Activated gamma-delta T cell treated with Interleukin-2 at 50 U/mL for 16 hours (primary cell): ENCODE data around the gene NPAS2.

Source experiments
- DNase-seq: peaks from one replicate; pipeline ENCODE4 v3.0.0-alpha.2; 2020

NPAS2 gene

DNA sequence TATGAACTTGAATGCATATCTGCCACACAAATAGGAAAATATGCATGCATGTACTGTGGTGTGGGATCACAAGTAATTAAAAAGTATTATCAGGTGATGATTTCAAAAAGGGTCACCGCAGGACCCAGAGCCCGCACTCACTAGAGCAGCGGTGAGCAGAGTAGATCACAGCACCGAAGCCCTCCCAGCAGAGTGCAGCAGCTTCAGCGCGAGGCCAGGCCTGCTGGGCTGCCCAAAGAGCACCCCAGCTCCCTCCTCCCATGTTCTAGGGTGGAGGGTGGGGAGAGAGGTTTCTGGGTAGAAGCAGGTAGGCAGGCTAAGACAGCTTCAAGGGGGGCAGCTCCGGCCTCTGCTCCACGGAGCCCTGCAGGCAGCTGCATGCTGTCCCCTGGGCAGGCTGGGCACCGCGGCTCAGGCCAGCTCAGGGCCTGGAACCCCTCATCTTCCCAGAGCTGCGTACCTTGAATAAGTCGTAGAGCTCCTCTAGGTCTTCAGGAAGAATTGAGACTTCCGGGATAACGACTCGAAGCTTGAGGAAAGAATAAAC, 207.1 kb downstream of the NPAS2 start:
- no peak for DNase-seq

GRCh38 chr2:101027852-101028251, 207.9 kb downstream of the NPAS2 start:
- no peak for DNase-seq

DNA sequence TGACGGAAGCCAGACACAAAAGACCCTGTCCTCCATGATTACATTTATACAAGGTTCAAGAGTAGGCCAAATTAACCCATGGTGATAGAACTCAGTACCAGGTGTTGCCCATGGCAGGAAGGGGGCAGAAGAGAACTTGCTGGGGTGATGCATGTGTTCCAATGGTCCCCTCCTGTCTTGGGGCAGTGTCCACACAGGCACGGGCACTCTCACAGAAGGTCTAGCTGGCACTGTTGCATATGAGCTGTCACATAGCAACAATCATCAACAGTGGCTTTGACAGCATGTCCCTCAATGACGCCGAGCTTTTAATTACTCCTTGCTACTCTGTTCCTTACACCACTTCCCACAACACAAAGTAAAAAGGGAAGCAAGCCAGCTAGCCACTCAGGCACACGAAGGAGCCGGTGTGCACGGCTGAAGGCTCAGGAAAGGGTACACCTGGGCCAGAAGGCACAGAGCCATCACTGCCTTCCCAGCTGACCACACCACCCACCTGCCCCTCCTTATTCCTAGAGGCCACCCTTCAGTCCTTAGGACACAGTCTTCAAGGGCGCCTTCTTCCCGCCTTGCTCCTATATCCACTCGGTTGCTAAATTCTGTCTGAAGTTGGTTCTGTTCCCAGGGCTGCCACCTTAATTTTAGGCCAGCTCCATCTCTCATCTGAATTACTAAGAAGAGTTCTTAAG, 211.1 kb downstream of the NPAS2 start:
- DNase-seq = no peak

DNA sequence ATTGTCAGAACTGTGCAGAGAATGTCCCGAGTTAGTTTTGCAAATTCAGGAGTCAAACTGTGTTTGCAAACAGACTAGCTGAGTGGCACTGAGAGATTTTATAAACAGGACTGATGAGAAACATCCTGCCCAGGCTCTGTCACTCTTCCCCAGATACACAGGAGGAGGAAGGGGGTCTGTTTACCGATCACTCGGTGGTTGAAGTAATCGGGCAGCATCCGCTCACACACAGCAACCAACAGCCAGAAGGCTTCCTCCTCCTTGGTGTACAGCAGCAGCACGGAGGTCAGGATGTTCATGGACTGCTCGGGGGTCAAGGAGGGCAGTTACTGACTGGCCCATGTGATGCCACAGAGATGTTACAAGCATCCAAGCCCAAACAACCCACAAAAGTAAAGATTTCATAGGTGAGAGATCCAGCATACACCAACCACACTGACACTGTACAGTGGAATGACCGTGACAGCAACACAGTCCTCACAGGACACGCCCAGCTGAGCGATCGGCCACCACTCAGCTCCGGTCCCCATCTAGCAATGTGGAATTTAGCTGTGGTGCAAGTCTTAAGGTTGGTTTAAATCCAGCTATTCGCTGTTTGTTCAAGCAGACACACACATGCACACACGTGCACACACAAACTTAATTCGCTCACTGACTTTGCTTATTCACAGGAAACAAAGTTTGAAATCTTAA, 212.3 kb downstream of the NPAS2 start:
- no peak for DNase-seq

GRCh38 chr2:101036562-101036961, 216.6 kb downstream of the NPAS2 start:
- no peak for DNase-seq

DNA sequence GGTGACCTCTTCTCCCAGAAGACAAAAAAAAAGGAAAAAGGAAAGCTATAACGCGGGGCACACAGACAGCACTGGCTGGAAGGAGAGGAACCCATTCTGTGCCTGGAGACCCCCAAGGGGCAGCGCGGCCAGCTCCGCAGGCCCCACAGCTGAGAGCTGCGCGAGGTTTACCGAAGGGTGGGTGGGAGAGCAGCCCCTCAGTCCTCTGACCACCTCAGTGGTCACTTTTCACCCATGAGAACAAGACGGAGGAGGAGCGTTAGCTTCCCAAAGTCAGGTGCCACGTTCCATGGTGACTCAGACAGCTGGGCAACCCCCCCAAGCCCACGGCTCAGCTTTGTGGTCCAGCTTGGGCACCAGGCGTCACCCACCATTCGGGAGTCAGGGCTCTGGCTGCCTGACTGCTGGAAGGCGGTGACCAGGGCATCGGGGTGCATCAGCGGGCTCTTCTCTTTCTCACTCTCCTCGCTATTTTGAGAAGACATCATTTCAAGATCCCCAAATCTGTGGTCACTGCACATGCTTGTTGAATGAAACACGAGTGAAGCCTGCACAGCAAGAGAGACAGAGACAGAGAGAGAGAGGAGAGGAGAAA, 217.3 kb downstream of the NPAS2 start:
- DNase-seq = no peak

GRCh38 chr2:101038455-101039255, 218.7 kb downstream of the NPAS2 start:
- DNase-seq = no peak

- DNase-seq = no peak
Observed at GRCh38 chr2:101040072-101040471, 220.1 kb downstream of the NPAS2 start.

- no peak for DNase-seq
Observed at GRCh38 chr2:101040761-101041160, 220.8 kb downstream of the NPAS2 start.

DNA sequence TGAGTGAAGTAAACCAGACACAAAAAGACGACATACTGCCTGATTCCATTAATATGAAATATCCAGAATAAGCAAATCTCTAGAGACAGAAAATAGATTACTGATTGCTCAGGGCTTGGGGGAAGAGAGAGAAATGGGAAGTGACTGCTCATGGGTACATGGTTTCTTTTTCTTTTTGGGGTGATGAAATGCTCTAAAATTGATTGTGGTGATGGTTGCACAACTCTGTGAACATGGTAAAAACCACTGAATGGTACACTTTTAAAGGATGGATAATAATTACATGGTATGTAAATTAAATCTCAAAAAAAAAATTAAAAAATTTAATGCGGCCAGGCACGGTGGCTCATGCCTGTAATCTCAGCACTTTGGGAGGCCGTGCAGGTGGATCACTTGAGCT, 221.5 kb downstream of the NPAS2 start:
- DNase-seq = no peak

DNA sequence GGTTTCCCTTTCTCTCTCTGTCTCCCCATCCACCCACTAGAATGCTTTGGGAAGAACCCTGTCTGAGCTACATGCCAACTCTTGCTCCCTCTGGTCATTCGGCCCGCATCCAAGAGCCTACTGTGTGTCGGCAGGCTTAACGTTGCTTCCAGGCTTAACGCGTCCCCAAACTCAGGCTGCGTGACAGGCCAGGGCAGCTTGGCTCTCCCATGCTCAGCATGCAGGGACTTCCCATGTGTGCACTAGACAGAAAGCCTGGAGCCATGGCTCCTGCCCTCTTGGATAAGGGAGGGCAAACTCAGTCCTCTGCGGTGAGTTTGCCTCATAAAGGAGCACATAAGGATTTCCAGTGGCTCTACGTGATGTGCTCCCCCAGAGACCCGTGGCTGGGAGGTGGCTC, 225.4 kb downstream of the NPAS2 start:
- no peak for DNase-seq
